Measurements from ENCODE around the gene TTC39C. TPM values are rescaled to one million over a fixed set of nuclear protein-coding genes. Genes with fewer than 3 reads are reported as not detected.

TTC39C gene
- total and polyA plus RNA-seq, 7 donors: 2.3 to 36.9 (median 27.0) TPM

- WGBS, 2 donors: 86% methylated on average over 7 of the region's 7 CpGs
- no peak for TF ChIP-seq POLR2A (IDR thresholded peaks at IDR 0.05)
- TF ChIP-seq, protein P1, sequence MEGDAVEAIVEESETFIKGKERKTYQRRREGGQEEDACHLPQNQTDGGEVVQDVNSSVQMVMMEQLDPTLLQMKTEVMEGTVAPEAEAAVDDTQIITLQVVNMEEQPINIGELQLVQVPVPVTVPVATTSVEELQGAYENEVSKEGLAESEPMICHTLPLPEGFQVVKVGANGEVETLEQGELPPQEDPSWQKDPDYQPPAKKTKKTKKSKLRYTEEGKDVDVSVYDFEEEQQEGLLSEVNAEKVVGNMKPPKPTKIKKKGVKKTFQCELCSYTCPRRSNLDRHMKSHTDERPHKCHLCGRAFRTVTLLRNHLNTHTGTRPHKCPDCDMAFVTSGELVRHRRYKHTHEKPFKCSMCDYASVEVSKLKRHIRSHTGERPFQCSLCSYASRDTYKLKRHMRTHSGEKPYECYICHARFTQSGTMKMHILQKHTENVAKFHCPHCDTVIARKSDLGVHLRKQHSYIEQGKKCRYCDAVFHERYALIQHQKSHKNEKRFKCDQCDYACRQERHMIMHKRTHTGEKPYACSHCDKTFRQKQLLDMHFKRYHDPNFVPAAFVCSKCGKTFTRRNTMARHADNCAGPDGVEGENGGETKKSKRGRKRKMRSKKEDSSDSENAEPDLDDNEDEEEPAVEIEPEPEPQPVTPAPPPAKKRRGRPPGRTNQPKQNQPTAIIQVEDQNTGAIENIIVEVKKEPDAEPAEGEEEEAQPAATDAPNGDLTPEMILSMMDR (IDR thresholded peaks at IDR 0.05): no peak
- no peak for TF ChIP-seq EP300 (IDR thresholded peaks at IDR 0.05)
- TF ChIP-seq POLR2AphosphoS5 (IDR thresholded peaks at IDR 0.05): no peak
- no peaks in the 10 kb centered on the region for H3K27me3 ChIP-seq
- DNase-seq: no peak
- H3K27ac ChIP-seq: peak overlapping the region in 2 of 4 donors; percentile 1 to 2
- no peaks in the 10 kb centered on the region for H3K9me3 ChIP-seq
- no peaks in the 10 kb centered on the region for H3K36me3 ChIP-seq
- intact Hi-C loops (cut with DNase I): loop anchor here (10.0 kb wide), 1 partner anchor 53 kb away; no protein-coding TSS in a partner anchor
- H3K4me1 ChIP-seq: peaks cover 0 to 6% (median 3%) of the 10 kb centered on the region in 4 donors
- no peak overlapping the region for H3K4me3 ChIP-seq
Observed at GRCh38 chr18:24052053-24052452, 37.5 kb downstream of the TTC39C start.

GRCh38 chr18:24053211-24053610 lies 38.7 kb downstream of the TTC39C start:
- TF ChIP-seq, protein P1 (IDR thresholded peaks at IDR 0.05): no peak
- no peak for TF ChIP-seq POLR2AphosphoS5 (IDR thresholded peaks at IDR 0.05)
- no peak for TF ChIP-seq POLR2A (IDR thresholded peaks at IDR 0.05)
- no peak for TF ChIP-seq EP300 (IDR thresholded peaks at IDR 0.05)
- H3K4me1 ChIP-seq: peaks cover 0 to 6% (median 3%) of the 10 kb centered on the region in 4 donors

DNA sequence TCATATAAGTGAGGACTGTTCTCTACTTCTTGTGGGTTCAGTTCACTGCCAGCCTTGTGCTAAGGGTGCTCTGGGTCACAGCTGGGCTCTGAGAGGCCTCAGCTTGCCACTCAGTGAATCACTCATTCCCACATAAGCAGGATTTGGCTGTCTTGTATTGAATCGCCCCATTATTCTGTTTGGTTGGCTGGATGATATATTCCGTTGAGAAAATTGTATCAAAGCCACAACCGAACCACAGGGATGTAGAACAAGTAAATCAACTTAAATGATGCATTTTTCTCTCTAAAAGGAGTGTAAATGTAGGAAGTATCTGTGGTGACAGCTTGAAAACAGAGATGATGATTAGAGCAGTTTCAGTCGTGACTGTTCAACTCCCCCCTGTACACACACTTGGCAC lies 39.6 kb downstream of the TTC39C start:
- Histone ChIP-seq H3K36me3 (no peaks in the 10 kb centered on the region), H3K9me3 (no peaks in the 10 kb centered on the region), H3K27me3 (no peaks in the 10 kb centered on the region), H3K27ac (peak overlapping the region in 2 of 4 donors; percentile 5 to 17), H3K4me1 (peaks cover 0 to 6% (median 3%) of the 10 kb centered on the region in 4 donors), H3K4me3 (no peak overlapping the region)
- no peak for DNase-seq
- TF ChIP-seq EP300 (IDR thresholded peaks at IDR 0.05) (no peak), POLR2AphosphoS5 (IDR thresholded peaks at IDR 0.05) (no peak), POLR2A (IDR thresholded peaks at IDR 0.05) (no peak)
- TF ChIP-seq, protein P1 (IDR thresholded peaks at IDR 0.05): no peak
- WGBS, 2 donors: 67 to 83% methylated on average over 4 of the region's 4 CpGs
- intact Hi-C loops (cut with DNase I): loop anchor here (10.0 kb wide), 1 partner anchor 51 kb away; no protein-coding TSS in a partner anchor

More at GRCh38 chr18:24053211-24053610, 38.7 kb downstream of the TTC39C start:
- WGBS, 2 donors: 73 to 90% methylated on average over 4 of the region's 4 CpGs
- no peaks in the 10 kb centered on the region for H3K36me3 ChIP-seq
- intact Hi-C loops (cut with DNase I): loop anchor here (10.0 kb wide), 1 partner anchor 52 kb away; no protein-coding TSS in a partner anchor
- H3K27me3 ChIP-seq: no peaks in the 10 kb centered on the region
- peak overlapping the region in 1 of 4 donors; percentile 17 for H3K27ac ChIP-seq
- no peaks in the 10 kb centered on the region for H3K9me3 ChIP-seq
- no peak overlapping the region for H3K4me3 ChIP-seq
- DNase-seq: no peak

DNA sequence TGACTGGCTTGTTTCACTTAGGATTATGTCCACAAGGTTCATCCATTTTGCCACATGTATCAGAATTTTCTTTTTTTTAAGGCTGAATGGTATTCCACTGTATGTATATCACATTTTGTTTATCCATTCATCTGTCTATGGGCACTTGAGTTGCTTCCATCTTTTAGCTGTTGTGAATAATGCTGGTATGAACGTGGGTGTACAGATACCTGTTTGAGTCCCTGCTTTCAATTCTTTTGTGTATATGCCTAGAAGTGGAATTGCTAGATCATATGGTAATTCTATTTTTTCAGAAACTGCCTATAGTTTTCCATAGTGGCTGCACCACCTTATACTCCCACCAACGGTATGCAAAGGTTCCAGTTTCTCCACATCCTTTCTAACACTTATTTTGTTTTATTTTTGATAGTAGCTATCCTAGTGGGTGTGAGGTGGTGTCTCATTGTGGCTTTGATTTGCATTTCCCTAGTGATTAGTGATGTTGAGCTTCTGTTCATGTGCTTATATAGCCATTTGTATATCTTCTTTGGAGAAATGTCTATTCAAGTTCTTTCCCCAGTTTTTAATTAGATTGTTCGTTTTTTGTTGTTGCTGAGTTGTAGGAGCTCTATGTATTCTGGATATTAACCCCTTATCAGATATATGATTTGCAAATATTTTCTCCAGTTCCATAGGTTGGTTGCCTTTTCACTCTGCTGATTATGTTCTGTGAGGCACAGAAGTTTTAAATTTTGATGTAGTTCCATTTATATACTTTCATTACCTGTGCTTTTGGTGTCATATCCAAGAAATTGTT lies 40.7 kb downstream of the TTC39C start:
- peak overlapping the region in 2 of 4 donors; percentile 28 to 30 for H3K27ac ChIP-seq

More for the DNA sequence above, 40.7 kb downstream of the TTC39C start:
- no peak for DNase-seq
- intact Hi-C loops (cut with DNase I): loop anchor here (10.0 kb wide), 1 partner anchor 50 kb away; no protein-coding TSS in a partner anchor
- H3K36me3 ChIP-seq: no peaks in the 10 kb centered on the region
- TF ChIP-seq, protein P1 (IDR thresholded peaks at IDR 0.05): no peak
- TF ChIP-seq EP300 (IDR thresholded peaks at IDR 0.05) (no peak), POLR2AphosphoS5 (IDR thresholded peaks at IDR 0.05) (no peak), POLR2A (IDR thresholded peaks at IDR 0.05) (no peak)
- H3K27me3 ChIP-seq: no peaks in the 10 kb centered on the region
- no peaks in the 10 kb centered on the region for H3K9me3 ChIP-seq
- H3K4me1 ChIP-seq: peaks cover 0 to 6% (median 3%) of the 10 kb centered on the region in 4 donors
- no peak overlapping the region for H3K4me3 ChIP-seq
- 67 to 68% methylated on average over 3 of the region's 3 CpGs for WGBS, 2 donors
